MM.1S (cell line): ENCODE results near the gene THSD7B.

Experiments
- DNase-seq: peaks from one replicate; pipeline ENCODE4 v3.0.0-alpha.2; 2015
- H2AFZ ChIP-seq: fragments of 300-600 bp; sonication (generic); 2 replicates; pipeline ENCODE4 v1.6.0; 2016; ENCODE audit warnings: antibody characterized with exemption, low read length
- H3F3A ChIP-seq: fragments of 300-600 bp; sonication (generic); 2 replicates; pipeline ENCODE4 v1.6.1; 2016; ENCODE audit warnings: mild to moderate bottlenecking, antibody characterized with exemption, low read length, moderate library complexity, mixed read lengths; ENCODE audit not compliant: insufficient read depth
- H3K27ac ChIP-seq: fragments of 300-600 bp; sonication (generic); 2 replicates; pipeline ENCODE4 v1.5.1; 2016; ENCODE audit warnings: mild to moderate bottlenecking, low read length
- H3K27me3 ChIP-seq: fragments of 300-600 bp; sonication (generic); replicated peaks from 2 replicates; pipeline ENCODE4 v1.6.0; 2016; ENCODE audit warnings: low read length; ENCODE audit not compliant: insufficient read depth
- H3K36me3 ChIP-seq: fragments of 300-600 bp; sonication (generic); replicated peaks from 2 replicates; pipeline ENCODE4 v1.6.1; 2016; ENCODE audit warnings: mild to moderate bottlenecking, low read length, mixed read lengths; ENCODE audit not compliant: insufficient read depth
- H3K4me1 ChIP-seq: fragments of 300-600 bp; sonication (generic); 2 replicates; pipeline ENCODE4 v1.6.1; 2016; ENCODE audit warnings: low read length, mixed read lengths
- H3K4me2 ChIP-seq: fragments of 300-600 bp; sonication (generic); 2 replicates; pipeline ENCODE4 v1.6.0; 2016; ENCODE audit warnings: low read depth, low read length
- H3K4me3 ChIP-seq: fragments of 300-600 bp; sonication (generic); 2 replicates; pipeline ENCODE4 v1.5.1; 2016; ENCODE audit warnings: low read length, mixed read lengths
- H3K79me2 ChIP-seq: fragments of 300-600 bp; sonication (generic); 2 replicates; pipeline ENCODE4 v1.6.1; 2016; ENCODE audit warnings: mixed run types, low read length, mixed read lengths
- H3K9ac ChIP-seq: fragments of 300-600 bp; sonication (generic); 2 replicates; pipeline ENCODE4 v1.6.1; 2016; ENCODE audit warnings: low read length, mixed read lengths
- H3K9me2 ChIP-seq: fragments of 300-600 bp; sonication (generic); replicated peaks from 2 replicates; pipeline ENCODE4 v1.6.1; 2016; ENCODE audit warnings: mild to moderate bottlenecking, low read length, mixed read lengths; ENCODE audit not compliant: insufficient read depth
- H3K9me3 ChIP-seq: fragments of 300-600 bp; sonication (generic); replicated peaks from 2 replicates; pipeline ENCODE4 v1.6.1; 2016; ENCODE audit warnings: mild to moderate bottlenecking, low read length, mixed read lengths; ENCODE audit not compliant: insufficient read depth
- H4K20me1 ChIP-seq: fragments of 300-600 bp; sonication (generic); 2 replicates; pipeline ENCODE4 v1.6.1; 2016; ENCODE audit warnings: mild to moderate bottlenecking, low read length, moderate library complexity, mixed read lengths; ENCODE audit not compliant: insufficient read depth
- CTCF ChIP-seq: fragments of 300-600 bp; sonication (generic); IDR thresholded peaks from 2 replicates; pipeline ENCODE4 v1.5.1; 2016; ENCODE audit warnings: antibody characterized with exemption, low read length, mixed read lengths
- EZH2 ChIP-seq: fragments of 300-600 bp; sonication (generic); optimal IDR thresholded peaks from 2 replicates; pipeline ENCODE3; 2017; ENCODE audit warnings: low read depth, mild to moderate bottlenecking, antibody characterized with exemption, low read length, mixed read lengths
- EZH2phosphoT487 ChIP-seq: fragments of 300-600 bp; sonication (generic); IDR thresholded peaks from 2 replicates; pipeline ENCODE4 v1.6.1; 2018; ENCODE audit warnings: antibody characterized with exemption, low read length

THSD7B gene

GRCh38 chr2:137357634-137358033 is 592.3 kb downstream of the THSD7B start:
- Histone ChIP-seq H3K4me3 (no peak overlapping the region), H3K36me3 (no peaks in the 10 kb centered on the region), H3K79me2 (no peaks in the 10 kb centered on the region), H3K4me1 (no peaks in the 10 kb centered on the region), H3K9ac (no peak overlapping the region), H3F3A (no peaks in the 10 kb centered on the region), H3K9me2 (no peaks in the 10 kb centered on the region), H3K27ac (no peak overlapping the region), H4K20me1 (no peaks in the 10 kb centered on the region), H3K4me2 (no peak overlapping the region), H3K27me3 (no peaks in the 10 kb centered on the region), H3K9me3 (no peaks in the 10 kb centered on the region), H2AFZ (no peak overlapping the region)
- no peak for DNase-seq
- TF ChIP-seq EZH2 (no peak), CTCF (no peak), EZH2phosphoT487 (no peak)

GRCh38 chr2:137367361-137367760 is 602.0 kb downstream of the THSD7B start:
- H3F3A ChIP-seq = no peaks in the 10 kb centered on the region
- H2AFZ ChIP-seq = no peak overlapping the region
- H3K27ac ChIP-seq = no peak overlapping the region
- TF ChIP-seq EZH2phosphoT487 = no peak
- TF ChIP-seq CTCF = no peak
- no peak for TF ChIP-seq EZH2
- no peak for DNase-seq
- H3K4me1 ChIP-seq = no peaks in the 10 kb centered on the region
- no peak overlapping the region for H3K4me3 ChIP-seq
- H3K9ac ChIP-seq = no peak overlapping the region
- H3K9me3 ChIP-seq = no peaks in the 10 kb centered on the region
- no peaks in the 10 kb centered on the region for H4K20me1 ChIP-seq
- H3K79me2 ChIP-seq = no peaks in the 10 kb centered on the region
- no peak overlapping the region for H3K4me2 ChIP-seq
- no peaks in the 10 kb centered on the region for H3K27me3 ChIP-seq
- H3K36me3 ChIP-seq = no peaks in the 10 kb centered on the region
- no peaks in the 10 kb centered on the region for H3K9me2 ChIP-seq

GRCh38 chr2:137369106-137369505 is 603.8 kb downstream of the THSD7B start:
- Histone ChIP-seq H2AFZ (no peak overlapping the region), H3K79me2 (no peaks in the 10 kb centered on the region), H3K36me3 (no peaks in the 10 kb centered on the region), H3K4me3 (no peak overlapping the region), H3F3A (no peaks in the 10 kb centered on the region), H4K20me1 (no peaks in the 10 kb centered on the region), H3K27me3 (no peaks in the 10 kb centered on the region), H3K27ac (no peak overlapping the region), H3K9ac (no peak overlapping the region), H3K9me2 (no peaks in the 10 kb centered on the region), H3K4me2 (no peak overlapping the region), H3K4me1 (no peaks in the 10 kb centered on the region), H3K9me3 (no peaks in the 10 kb centered on the region)
- DNase-seq = no peak
- TF ChIP-seq EZH2 = no peak
- no peak for TF ChIP-seq EZH2phosphoT487
- TF ChIP-seq CTCF = no peak

GRCh38 chr2:137379186-137379585 is 613.8 kb downstream of the THSD7B start:
- Histone ChIP-seq H3K79me2 (no peaks in the 10 kb centered on the region), H3K4me1 (no peaks in the 10 kb centered on the region)
- no peak for DNase-seq

More at GRCh38 chr2:137379186-137379585, 613.8 kb downstream of the THSD7B start:
- H3K36me3 ChIP-seq = no peaks in the 10 kb centered on the region
- H3F3A ChIP-seq = no peaks in the 10 kb centered on the region
- no peaks in the 10 kb centered on the region for H3K9me3 ChIP-seq
- no peak overlapping the region for H3K9ac ChIP-seq
- no peak overlapping the region for H3K4me3 ChIP-seq
- TF ChIP-seq CTCF (no peak), EZH2 (no peak)
- H2AFZ ChIP-seq = no peak overlapping the region
- no peak overlapping the region for H3K27ac ChIP-seq
- no peak overlapping the region for H3K4me2 ChIP-seq
- H3K27me3 ChIP-seq = no peaks in the 10 kb centered on the region
- no peaks in the 10 kb centered on the region for H4K20me1 ChIP-seq
- H3K9me2 ChIP-seq = no peaks in the 10 kb centered on the region
